MM.1S (cell line): ENCODE results near the gene IREB2.

ENCODE experiments used
- DNase-seq: peaks from one replicate; pipeline ENCODE4 v3.0.0-alpha.2; 2015
- H2AFZ ChIP-seq: fragments of 300-600 bp; sonication (generic); 2 replicates; pipeline ENCODE4 v1.6.0; 2016; ENCODE audit warnings: antibody characterized with exemption, low read length
- H3F3A ChIP-seq: fragments of 300-600 bp; sonication (generic); 2 replicates; pipeline ENCODE4 v1.6.1; 2016; ENCODE audit warnings: mild to moderate bottlenecking, antibody characterized with exemption, low read length, moderate library complexity, mixed read lengths; ENCODE audit not compliant: insufficient read depth
- H3K27ac ChIP-seq: fragments of 300-600 bp; sonication (generic); 2 replicates; pipeline ENCODE4 v1.5.1; 2016; ENCODE audit warnings: mild to moderate bottlenecking, low read length
- H3K27me3 ChIP-seq: fragments of 300-600 bp; sonication (generic); replicated peaks from 2 replicates; pipeline ENCODE4 v1.6.0; 2016; ENCODE audit warnings: low read length; ENCODE audit not compliant: insufficient read depth
- H3K36me3 ChIP-seq: fragments of 300-600 bp; sonication (generic); replicated peaks from 2 replicates; pipeline ENCODE4 v1.6.1; 2016; ENCODE audit warnings: mild to moderate bottlenecking, low read length, mixed read lengths; ENCODE audit not compliant: insufficient read depth
- H3K4me1 ChIP-seq: fragments of 300-600 bp; sonication (generic); 2 replicates; pipeline ENCODE4 v1.6.1; 2016; ENCODE audit warnings: low read length, mixed read lengths
- H3K4me2 ChIP-seq: fragments of 300-600 bp; sonication (generic); 2 replicates; pipeline ENCODE4 v1.6.0; 2016; ENCODE audit warnings: low read depth, low read length
- H3K4me3 ChIP-seq: fragments of 300-600 bp; sonication (generic); 2 replicates; pipeline ENCODE4 v1.5.1; 2016; ENCODE audit warnings: low read length, mixed read lengths
- H3K79me2 ChIP-seq: fragments of 300-600 bp; sonication (generic); 2 replicates; pipeline ENCODE4 v1.6.1; 2016; ENCODE audit warnings: mixed run types, low read length, mixed read lengths
- H3K9ac ChIP-seq: fragments of 300-600 bp; sonication (generic); 2 replicates; pipeline ENCODE4 v1.6.1; 2016; ENCODE audit warnings: low read length, mixed read lengths
- H3K9me2 ChIP-seq: fragments of 300-600 bp; sonication (generic); replicated peaks from 2 replicates; pipeline ENCODE4 v1.6.1; 2016; ENCODE audit warnings: mild to moderate bottlenecking, low read length, mixed read lengths; ENCODE audit not compliant: insufficient read depth
- H3K9me3 ChIP-seq: fragments of 300-600 bp; sonication (generic); replicated peaks from 2 replicates; pipeline ENCODE4 v1.6.1; 2016; ENCODE audit warnings: mild to moderate bottlenecking, low read length, mixed read lengths; ENCODE audit not compliant: insufficient read depth
- H4K20me1 ChIP-seq: fragments of 300-600 bp; sonication (generic); 2 replicates; pipeline ENCODE4 v1.6.1; 2016; ENCODE audit warnings: mild to moderate bottlenecking, low read length, moderate library complexity, mixed read lengths; ENCODE audit not compliant: insufficient read depth
- EZH2 ChIP-seq: fragments of 300-600 bp; sonication (generic); optimal IDR thresholded peaks from 2 replicates; pipeline ENCODE3; 2017; ENCODE audit warnings: low read depth, mild to moderate bottlenecking, antibody characterized with exemption, low read length, mixed read lengths
- EZH2phosphoT487 ChIP-seq: fragments of 300-600 bp; sonication (generic); IDR thresholded peaks from 2 replicates; pipeline ENCODE4 v1.6.1; 2018; ENCODE audit warnings: antibody characterized with exemption, low read length
- TF ChIP-seq, protein P1 (sequence below): fragments of 300-600 bp; sonication (generic); IDR thresholded peaks from 2 replicates; pipeline ENCODE4 v1.5.1; 2016; ENCODE audit warnings: antibody characterized with exemption, low read length, mixed read lengths

IREB2 gene

DNA sequence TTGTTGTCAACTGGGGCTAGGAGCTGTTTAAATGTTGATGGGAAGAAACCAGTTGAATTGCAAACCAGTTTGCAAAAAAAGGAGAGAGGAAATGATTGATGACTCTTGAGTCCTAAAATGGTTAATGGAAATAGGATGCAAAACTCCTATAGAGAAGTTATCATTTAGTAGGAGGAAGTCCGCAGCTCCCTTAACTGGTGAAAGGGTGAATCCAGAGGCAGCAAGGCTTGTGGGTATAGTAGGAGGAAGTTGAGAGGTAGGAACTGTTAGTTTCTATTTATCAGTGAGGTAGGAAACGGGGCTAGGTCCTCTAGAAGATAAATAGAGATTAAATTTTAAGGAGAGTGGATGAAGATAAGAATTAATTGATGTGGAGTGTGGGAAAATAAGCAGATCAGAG lies 15.4 kb downstream of the IREB2 start:
- Histone ChIP-seq H3K4me2 (no peak overlapping the region), H3K36me3 (no peaks in the 10 kb centered on the region), H3K4me1 (no peaks in the 10 kb centered on the region)

DNA sequence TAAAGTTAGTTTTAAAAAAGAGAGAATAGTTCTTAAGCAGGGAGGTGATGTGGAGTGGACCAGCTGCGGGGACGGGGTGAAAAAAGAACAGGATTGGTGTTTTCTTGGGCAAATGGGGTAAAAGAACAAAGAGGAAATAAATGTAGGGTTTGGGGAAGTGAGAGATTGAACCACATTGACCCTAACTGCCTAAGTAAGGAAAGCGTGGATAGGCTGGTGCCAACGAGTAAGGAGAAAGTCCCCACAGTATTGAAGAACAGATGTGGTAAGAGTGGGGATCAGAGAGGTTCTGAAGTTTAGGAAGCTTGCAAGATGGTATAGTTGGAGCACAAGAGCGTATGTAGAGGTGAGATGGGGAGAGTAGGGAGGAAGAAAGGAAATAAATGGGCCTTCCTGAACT lies 17.0 kb downstream of the IREB2 start:
- peaks cover 99% of the 10 kb centered on the region for H3K79me2 ChIP-seq
- H3K4me2 ChIP-seq = no peak overlapping the region
- H3K4me1 ChIP-seq = no peaks in the 10 kb centered on the region
- no peak overlapping the region for H2AFZ ChIP-seq
- no peaks in the 10 kb centered on the region for H3F3A ChIP-seq
- H3K27ac ChIP-seq = no peak overlapping the region
- peaks cover 20% of the 10 kb centered on the region; the same call in 1 of the 2 replicates for H4K20me1 ChIP-seq
- no peaks in the 10 kb centered on the region for H3K27me3 ChIP-seq
- no peak overlapping the region for H3K9ac ChIP-seq
- H3K9me2 ChIP-seq = no peaks in the 10 kb centered on the region
- no peak for DNase-seq
- no peaks in the 10 kb centered on the region for H3K36me3 ChIP-seq
- H3K4me3 ChIP-seq = no peak overlapping the region
- no peaks in the 10 kb centered on the region for H3K9me3 ChIP-seq
- TF ChIP-seq EZH2 (no peak), EZH2phosphoT487 (no peak)
- TF ChIP-seq, protein P1, sequence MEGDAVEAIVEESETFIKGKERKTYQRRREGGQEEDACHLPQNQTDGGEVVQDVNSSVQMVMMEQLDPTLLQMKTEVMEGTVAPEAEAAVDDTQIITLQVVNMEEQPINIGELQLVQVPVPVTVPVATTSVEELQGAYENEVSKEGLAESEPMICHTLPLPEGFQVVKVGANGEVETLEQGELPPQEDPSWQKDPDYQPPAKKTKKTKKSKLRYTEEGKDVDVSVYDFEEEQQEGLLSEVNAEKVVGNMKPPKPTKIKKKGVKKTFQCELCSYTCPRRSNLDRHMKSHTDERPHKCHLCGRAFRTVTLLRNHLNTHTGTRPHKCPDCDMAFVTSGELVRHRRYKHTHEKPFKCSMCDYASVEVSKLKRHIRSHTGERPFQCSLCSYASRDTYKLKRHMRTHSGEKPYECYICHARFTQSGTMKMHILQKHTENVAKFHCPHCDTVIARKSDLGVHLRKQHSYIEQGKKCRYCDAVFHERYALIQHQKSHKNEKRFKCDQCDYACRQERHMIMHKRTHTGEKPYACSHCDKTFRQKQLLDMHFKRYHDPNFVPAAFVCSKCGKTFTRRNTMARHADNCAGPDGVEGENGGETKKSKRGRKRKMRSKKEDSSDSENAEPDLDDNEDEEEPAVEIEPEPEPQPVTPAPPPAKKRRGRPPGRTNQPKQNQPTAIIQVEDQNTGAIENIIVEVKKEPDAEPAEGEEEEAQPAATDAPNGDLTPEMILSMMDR = no peak

More for the DNA sequence above, 15.4 kb downstream of the IREB2 start:
- H2AFZ ChIP-seq = no peak overlapping the region
- no peak overlapping the region for H3K9ac ChIP-seq
- no peak overlapping the region for H3K4me3 ChIP-seq
- peaks cover 99% of the 10 kb centered on the region for H3K79me2 ChIP-seq
- H3K9me2 ChIP-seq = no peaks in the 10 kb centered on the region
- no peaks in the 10 kb centered on the region for H3F3A ChIP-seq
- no peaks in the 10 kb centered on the region for H3K27me3 ChIP-seq
- DNase-seq = no peak
- peaks cover 23% of the 10 kb centered on the region; the same call in 1 of the 2 replicates for H4K20me1 ChIP-seq
- TF ChIP-seq, protein P1 = no peak
- no peak for TF ChIP-seq EZH2
- no peak for TF ChIP-seq EZH2phosphoT487
- no peaks in the 10 kb centered on the region for H3K9me3 ChIP-seq
- no peak overlapping the region for H3K27ac ChIP-seq

DNA sequence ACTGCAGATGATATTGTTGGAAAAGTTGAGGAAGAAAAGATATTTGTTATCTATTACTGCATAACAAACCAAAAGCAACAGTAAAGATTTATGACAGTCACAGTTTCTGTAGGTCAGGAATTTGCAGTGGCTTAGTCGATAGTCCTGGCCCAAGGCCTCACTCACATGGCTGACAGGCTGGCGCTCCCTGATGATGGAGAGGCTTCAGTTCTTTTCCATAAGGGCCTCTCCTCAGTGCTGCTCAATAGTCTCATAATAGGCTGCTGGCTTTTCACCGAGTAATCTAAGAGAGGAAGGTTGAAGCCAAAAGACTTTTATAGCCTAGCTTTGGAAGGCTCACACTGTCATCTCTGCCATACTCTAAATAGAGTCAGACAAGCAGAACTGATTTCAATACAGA lies 17.7 kb downstream of the IREB2 start:
- Histone ChIP-seq H2AFZ (no peak overlapping the region), H3K36me3 (no peaks in the 10 kb centered on the region), H3K27ac (no peak overlapping the region), H3K4me2 (no peak overlapping the region), H3K9ac (no peak overlapping the region), H3F3A (no peaks in the 10 kb centered on the region), H3K9me2 (no peaks in the 10 kb centered on the region), H4K20me1 (peaks cover 15% of the 10 kb centered on the region; the same call in 1 of the 2 replicates), H3K9me3 (no peaks in the 10 kb centered on the region), H3K79me2 (peaks cover 99% of the 10 kb centered on the region), H3K4me1 (no peaks in the 10 kb centered on the region), H3K27me3 (no peaks in the 10 kb centered on the region), H3K4me3 (no peak overlapping the region)
- TF ChIP-seq EZH2phosphoT487 = no peak
- TF ChIP-seq, protein P1 = no peak
- TF ChIP-seq EZH2 = no peak
- DNase-seq = no peak
